Measurements from ENCODE around the gene HNF1A.

Gene HNF1A

DNA sequence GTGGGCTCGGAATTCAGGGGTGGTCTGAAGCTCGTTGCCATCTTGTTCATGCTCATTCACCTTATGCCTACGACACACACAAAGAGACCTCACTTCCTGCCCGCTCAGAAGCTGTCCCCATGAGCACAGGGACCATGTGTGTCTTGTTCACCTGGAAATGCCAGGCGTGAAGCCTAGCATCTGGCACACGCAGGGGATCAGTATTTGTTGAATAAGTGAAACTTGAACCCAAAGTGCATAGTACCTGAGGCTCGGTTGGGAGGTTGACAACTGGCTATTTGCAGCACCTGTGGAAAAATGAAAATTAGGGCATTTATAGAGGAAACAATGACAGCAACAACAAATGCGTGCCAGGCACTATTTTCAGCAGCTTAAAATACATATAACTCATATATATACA lies 32.5 kb downstream of the HNF1A start:
- Histone ChIP-seq H3K4me3 (replicated peaks; ENCODE audit: low read depth, low read length) (no peak overlapping the region), H3K36me3 (ENCODE audit: control insufficient read depth, insufficient read depth, low read length) (peaks cover 19% of the 10 kb centered on the region), H3K27me3 (replicated peaks; ENCODE audit: control insufficient read depth, insufficient read depth, low read length) (no peaks in the 10 kb centered on the region)
- DNase-seq (ENCODE audit: extremely low read depth, insufficient read length) = no peak
- no peak for TF ChIP-seq CTCF (IDR thresholded peaks at IDR 0.05; ENCODE audit: insufficient read depth, low read length, poor library complexity, severe bottlenecking)

GRCh38 chr12:121011820-121012219 lies 33.5 kb downstream of the HNF1A start:
- no peak for TF ChIP-seq CTCF (IDR thresholded peaks at IDR 0.05; ENCODE audit: insufficient read depth, low read length, poor library complexity, severe bottlenecking)
- Histone ChIP-seq H3K4me3 (replicated peaks; ENCODE audit: low read depth, low read length) (no peak overlapping the region), H3K27me3 (replicated peaks; ENCODE audit: control insufficient read depth, insufficient read depth, low read length) (no peaks in the 10 kb centered on the region), H3K36me3 (ENCODE audit: control insufficient read depth, insufficient read depth, low read length) (peaks cover 16% of the 10 kb centered on the region)
- DNase-seq (ENCODE audit: extremely low read depth, insufficient read length) = no peak

DNA sequence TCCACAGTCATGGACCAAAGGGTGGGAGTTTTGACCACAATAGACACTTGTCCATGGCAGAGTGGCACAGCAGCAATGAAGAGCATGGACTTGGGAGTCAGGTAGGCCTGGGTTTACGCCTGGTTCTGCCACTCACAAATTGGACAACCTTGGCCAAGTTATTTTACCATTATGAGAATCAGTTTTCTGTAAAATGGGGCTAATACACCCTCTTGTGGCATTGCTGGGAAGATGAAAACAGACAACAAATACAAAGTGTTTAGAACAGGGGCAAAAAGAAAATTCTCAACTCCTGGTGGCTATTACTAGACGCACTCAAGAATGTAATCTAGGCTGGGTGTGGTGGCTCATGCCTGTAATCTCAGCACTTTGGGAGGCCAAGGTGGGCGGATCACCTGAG lies 35.4 kb downstream of the HNF1A start:
- Histone ChIP-seq H3K36me3 (ENCODE audit: control insufficient read depth, insufficient read depth, low read length) (peaks cover 11% of the 10 kb centered on the region), H3K4me3 (replicated peaks; ENCODE audit: low read depth, low read length) (no peak overlapping the region), H3K27me3 (replicated peaks; ENCODE audit: control insufficient read depth, insufficient read depth, low read length) (no peaks in the 10 kb centered on the region)
- no peak for TF ChIP-seq CTCF (IDR thresholded peaks at IDR 0.05; ENCODE audit: insufficient read depth, low read length, poor library complexity, severe bottlenecking)
- no peak for DNase-seq (ENCODE audit: extremely low read depth, insufficient read length)

DNA sequence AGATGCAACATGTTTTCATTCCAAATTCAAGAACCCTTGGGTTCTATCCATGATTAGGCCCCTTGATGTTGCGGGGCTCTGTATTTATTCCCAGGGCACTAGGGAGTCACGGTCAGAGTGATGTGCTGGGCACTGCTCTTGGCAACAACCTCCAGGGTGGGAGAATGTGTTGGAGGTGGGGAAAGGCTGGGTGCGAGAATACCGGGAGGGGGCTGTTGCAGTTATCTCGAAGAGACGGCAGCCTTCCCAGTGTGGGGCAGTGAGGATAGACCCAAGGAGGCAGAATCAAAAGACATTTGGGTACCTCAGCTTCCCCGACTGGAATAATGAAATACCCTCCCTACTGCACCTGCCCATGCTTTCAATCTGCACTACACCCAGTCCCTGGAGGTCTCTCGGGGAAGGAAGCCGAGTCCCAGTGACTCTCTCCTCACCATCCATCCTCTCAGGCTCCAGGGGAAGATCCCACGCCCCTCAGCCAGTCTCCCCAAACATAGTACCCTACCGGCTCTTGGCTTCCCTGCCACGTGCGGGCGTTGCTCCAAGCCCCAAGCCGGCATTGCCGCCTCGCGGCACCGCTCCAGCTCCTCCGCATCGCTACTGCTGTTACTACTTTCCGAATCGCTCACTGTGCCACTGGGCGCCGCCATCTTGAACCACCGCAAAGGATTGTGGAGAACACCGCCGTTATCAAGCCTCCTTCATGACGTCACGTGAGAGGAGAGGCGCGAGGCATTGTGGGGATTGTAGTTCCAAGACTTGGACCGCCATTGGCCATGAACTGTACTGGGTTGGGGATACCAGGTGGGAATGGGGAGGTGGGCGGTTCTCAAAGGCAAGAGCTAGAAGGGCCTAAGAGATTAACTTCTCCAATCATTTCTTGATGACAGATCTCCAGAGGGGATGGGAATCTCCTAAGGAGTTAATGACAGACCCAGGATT lies 37.8 kb downstream of the HNF1A start, which contains the start of gene C12orf43:
TSS of gene C12orf43 (minus strand) at position 663 of the 942 bp plus-strand sequence. CDS start at position 650, 13 bp downstream.
- peak; percentile 79 for DNase-seq (ENCODE audit: extremely low read depth, insufficient read length)
- Histone ChIP-seq H3K4me3 (replicated peaks; ENCODE audit: low read depth, low read length) (peak within 1 kb of the TSS; percentile 75), H3K27me3 (replicated peaks; ENCODE audit: control insufficient read depth, insufficient read depth, low read length) (no peaks in the 10 kb centered on the region), H3K36me3 (ENCODE audit: control insufficient read depth, insufficient read depth, low read length) (peaks cover 4% of the 10 kb centered on the region)
- no peak for TF ChIP-seq CTCF (IDR thresholded peaks at IDR 0.05; ENCODE audit: insufficient read depth, low read length, poor library complexity, severe bottlenecking)

GRCh38 chr12:121017966-121018491 lies 39.7 kb downstream of the HNF1A start:
- DNase-seq (ENCODE audit: extremely low read depth, insufficient read length) = no peak
- TF ChIP-seq CTCF (IDR thresholded peaks at IDR 0.05; ENCODE audit: insufficient read depth, low read length, poor library complexity, severe bottlenecking) = no peak
- Histone ChIP-seq H3K27me3 (replicated peaks; ENCODE audit: control insufficient read depth, insufficient read depth, low read length) (no peaks in the 10 kb centered on the region), H3K36me3 (ENCODE audit: control insufficient read depth, insufficient read depth, low read length) (no peaks in the 10 kb centered on the region), H3K4me3 (replicated peaks; ENCODE audit: low read depth, low read length) (no peak overlapping the region)
